ENCODE data around the gene METTL24. TPM values are rescaled to one million over a fixed set of nuclear protein-coding genes. Genes with fewer than 3 reads are reported as not detected.

METTL24 gene, protein sequence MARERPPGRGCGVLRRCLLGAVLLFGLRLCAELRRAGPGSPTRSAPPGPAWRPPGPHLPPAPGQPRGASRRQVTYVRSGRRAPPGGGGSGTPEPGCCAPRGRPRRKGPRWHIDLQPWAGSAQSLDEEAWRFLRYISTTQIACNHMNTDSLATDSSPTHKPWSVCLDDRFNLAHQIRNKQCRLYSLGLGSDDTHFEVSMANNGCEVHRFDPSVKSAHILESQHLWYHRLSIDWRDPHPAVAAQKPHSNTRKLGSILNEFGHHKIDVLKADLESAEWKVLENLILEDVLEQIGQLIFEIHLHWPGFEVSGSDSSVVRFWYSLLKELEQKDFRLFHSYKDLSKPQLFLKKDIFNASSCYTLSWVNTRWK
- not detected for polyA plus RNA-seq (2012; ENCODE audit: insufficient read depth, insufficient read length)

DNA sequence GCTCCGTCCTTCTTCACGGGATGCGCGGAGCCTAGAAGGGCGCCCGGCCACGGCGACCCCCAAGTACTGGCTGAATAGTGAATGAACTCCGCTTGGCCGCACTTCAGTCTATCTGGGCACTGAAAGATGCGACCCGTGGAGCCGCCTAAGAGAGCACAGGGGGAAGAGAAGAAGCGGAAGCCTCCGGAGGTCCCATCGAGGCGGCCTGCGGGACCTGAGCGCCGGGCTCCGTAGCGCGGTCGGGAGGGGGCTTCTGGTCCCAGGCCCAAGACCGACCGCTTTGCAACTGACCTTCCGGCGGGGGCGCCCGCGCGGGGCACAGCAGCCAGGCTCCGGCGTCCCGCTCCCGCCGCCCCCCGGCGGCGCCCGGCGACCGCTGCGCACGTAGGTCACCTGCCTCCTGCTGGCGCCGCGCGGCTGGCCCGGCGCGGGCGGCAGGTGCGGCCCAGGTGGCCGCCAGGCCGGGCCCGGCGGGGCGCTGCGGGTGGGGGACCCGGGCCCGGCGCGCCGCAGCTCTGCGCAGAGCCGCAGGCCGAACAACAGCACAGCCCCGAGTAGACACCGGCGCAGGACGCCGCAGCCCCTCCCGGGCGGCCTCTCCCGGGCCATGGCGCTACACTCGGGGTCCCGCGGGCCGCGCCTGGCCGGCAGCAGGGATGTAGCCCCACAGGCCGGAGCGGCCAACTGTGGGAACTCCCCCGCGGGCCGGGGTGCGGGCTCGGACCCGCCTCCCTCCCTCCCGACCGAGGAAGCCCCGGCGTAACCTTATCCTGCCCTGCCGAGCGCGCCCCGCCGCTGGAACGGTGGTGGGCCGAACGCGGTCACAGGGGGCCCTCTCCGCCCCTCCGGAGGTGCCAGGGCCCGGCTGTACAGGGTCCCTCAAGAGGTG lies at the start of gene METTL24:
METTL24 (minus strand) TSS at position 686 of the 889 bp plus-strand sequence; CDS start at position 609, 77 bp downstream.
- no peak for DNase-seq (ENCODE audit: low read depth, low spot score)
- H3K4me3 ChIP-seq (ENCODE audit: low read length) = no peak within 1 kb of the TSS

DNA sequence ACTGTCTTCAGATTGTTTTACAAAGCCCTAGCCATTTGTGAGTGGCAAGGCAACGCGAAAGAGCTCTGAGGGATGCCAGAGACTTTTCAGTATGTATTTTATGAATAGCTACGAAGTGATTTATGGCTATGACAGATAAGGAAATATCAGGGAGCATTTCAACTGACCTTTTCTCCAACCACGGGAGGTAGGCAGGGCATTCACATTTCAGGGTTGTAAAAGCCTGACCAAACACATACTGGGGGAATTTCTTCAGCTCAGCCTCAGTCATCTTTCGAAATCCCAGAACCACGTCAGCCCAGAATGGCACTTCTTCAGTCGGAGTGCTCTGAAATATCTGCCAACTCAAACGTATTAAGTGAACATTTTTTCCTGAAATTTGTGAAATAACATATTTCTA lies 46.5 kb upstream of the METTL24 start:
- H3K4me3 ChIP-seq (ENCODE audit: low read length) = no peak overlapping the region
- DNase-seq (ENCODE audit: low read depth, low spot score) = no peak

GRCh38 chr6:110401585-110402176 lies 43.5 kb upstream of the METTL24 start:
- no peak overlapping the region for H3K4me3 ChIP-seq (ENCODE audit: low read length)
- no peak for DNase-seq (ENCODE audit: low read depth, low spot score)

- no peak overlapping the region for H3K4me3 ChIP-seq (ENCODE audit: low read length)
Measured at GRCh38 chr6:110400208-110400607, 42.1 kb upstream of the METTL24 start.

DNA sequence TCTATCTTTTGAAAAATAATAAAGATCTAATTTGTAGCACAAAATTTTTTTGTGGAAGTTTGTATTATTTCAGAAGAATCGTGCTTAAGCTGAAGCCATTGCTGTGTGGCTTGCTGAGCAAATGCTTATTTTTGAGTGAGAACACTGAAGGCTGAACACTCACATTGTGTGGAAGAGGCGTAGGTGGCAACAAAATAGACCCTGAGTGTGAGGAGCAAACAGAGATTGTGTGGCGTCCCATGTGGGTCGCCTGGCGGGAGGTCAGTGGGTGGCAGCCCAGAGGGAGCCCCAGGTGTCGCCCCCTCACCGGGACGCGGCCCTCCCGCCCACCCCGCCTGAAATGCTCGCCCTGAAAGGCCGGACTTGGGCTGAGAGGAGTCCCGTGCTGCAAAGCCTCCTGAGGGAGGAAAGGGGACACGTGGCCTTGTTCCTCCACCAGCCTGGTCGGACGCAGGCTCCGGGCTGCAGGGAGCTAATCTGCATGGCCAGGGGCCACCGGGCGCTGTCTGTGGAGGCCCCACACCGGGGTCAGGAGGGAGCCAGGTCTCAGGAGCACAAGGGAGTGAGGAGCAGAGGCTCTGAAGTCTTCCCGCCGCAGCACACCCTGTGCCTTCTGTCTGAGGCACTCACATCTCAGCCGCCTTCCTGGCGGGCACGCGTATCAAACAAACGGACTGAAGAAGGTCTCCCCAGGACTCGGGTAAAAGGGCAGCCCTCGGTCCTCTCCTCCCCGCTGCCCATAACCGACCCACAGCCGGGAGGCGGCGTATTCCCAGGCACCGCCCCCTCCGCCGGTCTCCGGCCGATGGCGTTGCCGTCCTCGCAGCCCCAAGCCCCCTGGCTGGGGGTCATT lies 41.3 kb upstream of the METTL24 start:
- DNase-seq (ENCODE audit: low read depth, low spot score) = no peak
- no peak overlapping the region for H3K4me3 ChIP-seq (ENCODE audit: low read length)

More at GRCh38 chr6:110400208-110400607, 42.1 kb upstream of the METTL24 start:
- no peak for DNase-seq (ENCODE audit: low read depth, low spot score)

DNA sequence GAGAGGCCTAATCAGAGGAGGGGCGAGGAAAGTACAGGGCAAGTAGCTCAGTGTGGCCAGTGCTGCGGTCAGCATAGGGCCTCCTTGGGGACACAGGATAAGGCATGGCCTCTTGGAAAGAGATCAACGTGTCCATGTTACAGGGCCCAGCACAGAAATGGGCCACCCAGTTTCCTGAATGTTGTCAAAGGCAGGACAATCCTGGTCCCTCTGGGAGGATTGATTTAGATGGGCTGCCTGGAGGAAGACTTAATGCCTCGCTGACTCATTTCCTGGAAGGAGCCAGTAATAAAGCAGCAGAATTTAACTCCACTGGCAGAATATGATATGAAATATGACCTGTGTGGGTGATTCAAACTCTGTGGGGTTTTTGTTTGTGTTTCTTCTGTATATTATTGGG lies 40.6 kb upstream of the METTL24 start:
- no peak for DNase-seq (ENCODE audit: low read depth, low spot score)

GRCh38 chr6:110395221-110395620 lies 37.1 kb upstream of the METTL24 start:
- no peak for DNase-seq (ENCODE audit: low read depth, low spot score)
- no peak overlapping the region for H3K4me3 ChIP-seq (ENCODE audit: low read length)

More for the DNA sequence above, 40.6 kb upstream of the METTL24 start:
- no peak overlapping the region for H3K4me3 ChIP-seq (ENCODE audit: low read length)

GRCh38 chr6:110394409-110394808 lies 36.3 kb upstream of the METTL24 start:
- no peak for DNase-seq (ENCODE audit: low read depth, low spot score)
- no peak overlapping the region for H3K4me3 ChIP-seq (ENCODE audit: low read length)

DNA sequence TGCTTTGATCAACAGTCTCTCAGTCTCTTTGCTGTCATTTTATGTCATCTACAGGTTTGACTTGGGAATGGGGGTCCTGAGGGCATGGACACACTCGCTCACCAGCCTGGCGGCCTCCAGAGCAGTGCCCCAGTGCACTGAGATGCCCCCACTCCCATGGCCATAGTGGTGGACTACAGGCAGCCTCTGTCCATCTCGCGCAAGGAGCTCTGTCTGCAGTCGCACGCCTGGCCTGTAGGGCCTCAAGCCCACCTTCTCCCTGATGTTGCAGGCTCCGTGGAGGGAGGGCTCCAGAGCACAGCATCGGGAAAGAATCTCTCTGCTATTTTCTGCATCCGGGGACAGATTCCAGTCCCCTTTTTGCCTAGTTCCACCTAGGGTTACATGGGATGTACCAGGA lies 34.6 kb upstream of the METTL24 start:
- DNase-seq (ENCODE audit: low read depth, low spot score) = no peak

GRCh38 chr6:110390404-110390803 lies 32.3 kb upstream of the METTL24 start:
- no peak overlapping the region for H3K4me3 ChIP-seq (ENCODE audit: low read length)
- DNase-seq (ENCODE audit: low read depth, low spot score) = peak; percentile 63

More for the DNA sequence above, 34.6 kb upstream of the METTL24 start:
- no peak overlapping the region for H3K4me3 ChIP-seq (ENCODE audit: low read length)

DNA sequence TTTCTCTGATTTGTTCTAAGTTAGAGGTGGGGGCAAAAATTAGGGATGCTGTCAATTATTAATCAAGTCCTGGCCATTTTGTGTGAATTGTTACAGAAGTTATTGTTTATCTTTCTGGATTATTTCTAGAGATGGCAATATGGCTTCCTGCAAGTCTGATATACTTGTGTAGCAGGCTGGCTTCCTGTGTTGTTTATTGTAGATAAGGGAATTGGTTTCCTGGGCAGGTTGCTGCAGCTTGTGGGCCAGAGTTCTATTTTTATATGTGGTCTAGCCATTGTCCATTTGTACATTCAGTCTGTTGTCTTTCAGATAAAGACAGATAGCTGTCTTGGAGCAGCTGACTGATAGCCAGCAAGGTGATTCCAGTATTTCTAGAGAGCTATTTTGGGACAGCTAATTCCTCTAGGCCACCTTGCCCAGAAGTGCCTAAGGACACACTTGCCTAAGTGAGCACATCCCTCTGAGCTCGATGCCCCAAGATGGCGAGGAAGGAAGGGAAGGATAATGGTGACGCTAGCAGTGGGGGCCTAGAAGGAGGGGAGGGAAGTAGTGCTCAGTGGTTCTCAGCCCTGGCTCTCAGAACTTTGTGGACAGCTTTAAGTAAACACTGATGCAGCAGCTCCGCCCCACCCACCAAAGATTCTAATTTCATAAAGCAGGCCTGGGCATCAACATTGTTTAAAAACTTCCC lies 31.7 kb upstream of the METTL24 start:
- H3K4me3 ChIP-seq (ENCODE audit: low read length) = no peak overlapping the region
- DNase-seq (ENCODE audit: low read depth, low spot score) = peak; percentile 74

- no peak for DNase-seq (ENCODE audit: low read depth, low spot score)
- H3K4me3 ChIP-seq (ENCODE audit: low read length) = no peak overlapping the region
Measured at GRCh38 chr6:110387986-110388385, 29.8 kb upstream of the METTL24 start.

DNA sequence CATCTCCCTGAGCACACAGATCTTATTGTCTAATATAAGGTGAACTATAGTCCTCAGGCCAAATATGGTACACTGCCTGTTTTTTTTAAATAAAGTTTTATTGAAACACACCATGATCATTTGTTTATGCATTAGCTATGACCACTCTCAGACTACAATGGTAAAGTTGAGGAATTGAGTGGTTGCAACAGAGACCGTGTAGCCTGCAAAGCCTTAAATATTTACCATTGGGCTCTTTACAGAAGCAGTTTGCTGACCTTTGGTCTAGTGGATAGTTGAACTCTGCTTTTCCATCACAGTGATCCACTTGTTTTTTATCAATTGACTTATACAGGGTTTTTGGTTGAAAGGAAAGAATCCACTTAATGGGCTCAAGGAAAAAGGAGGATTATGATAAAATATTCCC lies 27.3 kb upstream of the METTL24 start:
- DNase-seq (ENCODE audit: low read depth, low spot score) = no peak
- no peak overlapping the region for H3K4me3 ChIP-seq (ENCODE audit: low read length)

GRCh38 chr6:110378552-110378951 lies 20.4 kb upstream of the METTL24 start:
- no peak for DNase-seq (ENCODE audit: low read depth, low spot score)
- no peak overlapping the region for H3K4me3 ChIP-seq (ENCODE audit: low read length)

DNA sequence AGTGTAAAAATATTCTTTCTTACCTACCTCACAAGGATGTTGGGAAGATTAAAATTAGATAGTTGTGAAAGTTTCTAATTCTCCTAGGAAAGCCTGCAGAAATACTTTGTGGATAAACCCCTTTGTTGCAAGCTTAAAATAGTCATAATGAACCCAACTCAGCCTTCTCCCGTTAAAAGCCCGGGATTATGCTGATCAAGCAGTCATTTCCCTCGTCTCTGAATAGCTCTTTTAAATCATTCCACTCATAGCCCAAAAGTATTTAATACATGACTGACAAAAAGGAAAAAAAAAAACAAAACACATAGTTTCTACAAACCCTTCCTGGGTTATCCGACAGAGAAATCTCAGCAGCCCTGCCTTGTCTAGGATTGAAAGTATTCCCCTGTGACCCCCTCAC lies 10.9 kb upstream of the METTL24 start:
- DNase-seq (ENCODE audit: low read depth, low spot score) = no peak
- H3K4me3 ChIP-seq (ENCODE audit: low read length) = no peak overlapping the region

DNA sequence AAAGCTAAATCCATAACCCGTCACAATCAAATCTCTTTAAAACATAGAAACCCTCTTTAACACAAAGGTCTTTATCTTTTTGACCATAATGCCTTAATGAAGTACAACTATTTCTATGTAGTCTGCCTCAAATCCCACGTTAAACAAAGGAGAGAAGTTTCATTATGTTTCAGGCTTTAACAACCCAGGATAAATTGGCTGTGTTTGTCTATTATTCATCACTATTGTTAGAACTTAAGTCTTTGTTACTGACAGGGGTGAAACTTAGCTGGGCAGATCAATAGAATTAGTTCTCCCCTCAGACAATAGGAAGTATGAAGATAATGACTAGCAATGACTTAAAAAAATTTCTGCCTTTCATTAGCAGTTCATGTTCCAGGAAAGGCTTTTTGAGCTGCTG lies 10.1 kb upstream of the METTL24 start:
- DNase-seq (ENCODE audit: low read depth, low spot score) = no peak
- H3K4me3 ChIP-seq (ENCODE audit: low read length) = no peak overlapping the region

- no peak for DNase-seq (ENCODE audit: low read depth, low spot score)
- no peak overlapping the region for H3K4me3 ChIP-seq (ENCODE audit: low read length)
Measured at GRCh38 chr6:110367825-110368224, 9.7 kb upstream of the METTL24 start.

DNA sequence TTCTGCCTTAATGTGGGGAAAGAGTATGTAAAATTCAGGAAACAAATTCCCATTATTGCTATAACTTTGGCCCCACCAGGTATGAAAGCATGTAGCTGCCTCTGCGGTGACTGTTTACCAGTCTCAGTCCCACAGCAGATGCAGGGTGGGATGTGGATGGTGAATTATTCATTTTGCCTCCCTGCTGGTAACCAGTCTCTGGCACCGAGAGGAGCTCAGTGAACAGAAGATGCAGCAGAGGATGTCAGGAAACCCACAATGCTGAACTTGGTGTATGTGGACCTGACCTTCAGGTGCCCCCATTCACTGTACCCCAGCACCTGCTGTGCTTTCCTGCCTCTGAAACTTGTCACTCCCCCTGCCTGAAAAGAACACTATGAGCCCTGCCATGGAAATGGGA lies 8.8 kb upstream of the METTL24 start:
- no peak overlapping the region for H3K4me3 ChIP-seq (ENCODE audit: low read length)
- peak; percentile 41 for DNase-seq (ENCODE audit: low read depth, low spot score)

Data from Jurkat, Clone E6-1 (cell line).